IMR-90 (cell line): ENCODE measurements around the gene FUT8.

Source experiments
- CEBPB ChIP-seq: IDR thresholded peaks from 2 replicates; pipeline ENCODE4 v1.6.1; 2012; ENCODE audit warnings: low read depth, low read length, improper control_type of control experiment
- CTCF ChIP-seq: conservative IDR thresholded peaks from 2 replicates; pipeline ENCODE4 v1.5.1; 2012; ENCODE audit warnings: mild to moderate bottlenecking, low read depth, low read length, improper control_type of control experiment
- FOS ChIP-seq: fragments of 150-350 bp; IDR thresholded peaks from 2 replicates; pipeline ENCODE4 v1.6.1; 2016; ENCODE audit warnings: low read depth, low read length
- MAFK ChIP-seq: IDR thresholded peaks from 2 replicates; pipeline ENCODE4 v1.6.1; 2012; ENCODE audit warnings: low read depth, low read length, improper control_type of control experiment
- MAZ ChIP-seq: IDR thresholded peaks from 2 replicates; pipeline ENCODE4 v1.6.1; 2012; ENCODE audit warnings: low read depth, mild to moderate bottlenecking, low read length, improper control_type of control experiment, moderate library complexity, borderline replicate concordance
- NFE2L2 ChIP-seq: fragments of 150-350 bp; IDR thresholded peaks from 2 replicates; pipeline ENCODE4 v1.6.1; 2016; ENCODE audit warnings: low read depth, mild to moderate bottlenecking, low read length
- POLR2A ChIP-seq: IDR thresholded peaks from 2 replicates; pipeline ENCODE4 v1.6.1; 2012; ENCODE audit warnings: mild to moderate bottlenecking, low read depth, low read length
- RAD21 ChIP-seq: IDR thresholded peaks from 2 replicates; pipeline ENCODE4 v1.6.1; 2012; ENCODE audit warnings: low read length, improper control_type of control experiment
- RCOR1 ChIP-seq: IDR thresholded peaks from 2 replicates; pipeline ENCODE4 v1.6.1; 2012; ENCODE audit warnings: mild to moderate bottlenecking, low read length, improper control_type of control experiment; ENCODE audit not compliant: insufficient replicate concordance
- SMC3 ChIP-seq: fragments of 150-350 bp; IDR thresholded peaks from 2 replicates; pipeline ENCODE4 v1.6.1; 2016; ENCODE audit warnings: low read depth, mild to moderate bottlenecking, antibody characterized with exemption, low read length, moderate library complexity
- USF2 ChIP-seq: fragments of 150-350 bp; IDR thresholded peaks from 2 replicates; pipeline ENCODE4 v1.6.1; 2017; ENCODE audit warnings: mild to moderate bottlenecking, antibody characterized with exemption, low read length, low read depth

- TF ChIP-seq CTCF (no peak), POLR2A (no peak), USF2 (no peak), RAD21 (no peak), CEBPB (no peak), FOS (no peak), SMC3 (no peak), NFE2L2 (no peak), MAFK (no peak), RCOR1 (no peak), MAZ (no peak)
Measured at GRCh38 chr14:65496178-65496993, 83.9 kb downstream of the FUT8 start.
